Measurements from ENCODE around the gene ZNF628.

Gene ZNF628

DNA sequence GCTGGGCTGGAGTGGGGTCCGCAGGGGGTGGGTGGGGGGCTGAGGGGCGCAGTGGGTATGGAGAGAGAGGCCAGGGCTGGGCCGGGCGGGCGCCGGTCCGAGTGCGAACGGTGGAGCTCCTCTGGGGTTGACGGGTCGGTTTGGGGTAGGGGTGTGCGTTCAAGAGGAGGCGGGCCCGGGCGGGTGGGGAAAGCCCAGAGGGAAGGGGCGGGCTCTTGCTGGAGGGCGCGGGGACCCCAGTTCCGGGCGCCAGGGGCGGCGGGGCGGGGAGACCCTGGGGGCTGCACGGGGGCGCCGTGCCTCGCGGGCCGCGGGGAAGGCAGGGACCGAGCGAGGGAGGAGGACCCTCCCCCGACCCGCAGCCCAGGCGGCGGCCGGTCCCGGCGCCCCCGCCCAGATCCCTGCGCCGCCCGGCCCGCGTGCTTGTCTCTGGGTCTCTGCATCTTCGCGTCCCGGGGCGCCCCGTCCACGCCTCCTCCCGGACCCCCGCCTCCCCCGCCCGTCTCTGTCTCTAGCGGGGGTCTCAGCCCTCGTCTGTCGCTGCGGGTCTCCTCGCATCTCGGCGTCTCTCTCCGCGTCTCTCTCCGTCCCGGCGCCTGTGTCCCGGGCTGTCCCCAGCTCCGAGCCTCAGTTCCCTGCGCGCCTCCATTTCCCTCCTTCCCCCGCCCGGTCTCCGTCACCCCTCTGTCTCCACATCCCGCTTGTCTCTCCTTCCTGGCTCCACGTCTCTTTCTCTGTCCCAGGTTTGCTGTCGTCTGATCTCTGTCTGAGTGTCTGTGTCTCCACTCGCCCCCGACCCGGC, 25.1 kb upstream of the ZNF628 start:
- DNase-seq (ENCODE audit: low spot score), result no peak

DNA sequence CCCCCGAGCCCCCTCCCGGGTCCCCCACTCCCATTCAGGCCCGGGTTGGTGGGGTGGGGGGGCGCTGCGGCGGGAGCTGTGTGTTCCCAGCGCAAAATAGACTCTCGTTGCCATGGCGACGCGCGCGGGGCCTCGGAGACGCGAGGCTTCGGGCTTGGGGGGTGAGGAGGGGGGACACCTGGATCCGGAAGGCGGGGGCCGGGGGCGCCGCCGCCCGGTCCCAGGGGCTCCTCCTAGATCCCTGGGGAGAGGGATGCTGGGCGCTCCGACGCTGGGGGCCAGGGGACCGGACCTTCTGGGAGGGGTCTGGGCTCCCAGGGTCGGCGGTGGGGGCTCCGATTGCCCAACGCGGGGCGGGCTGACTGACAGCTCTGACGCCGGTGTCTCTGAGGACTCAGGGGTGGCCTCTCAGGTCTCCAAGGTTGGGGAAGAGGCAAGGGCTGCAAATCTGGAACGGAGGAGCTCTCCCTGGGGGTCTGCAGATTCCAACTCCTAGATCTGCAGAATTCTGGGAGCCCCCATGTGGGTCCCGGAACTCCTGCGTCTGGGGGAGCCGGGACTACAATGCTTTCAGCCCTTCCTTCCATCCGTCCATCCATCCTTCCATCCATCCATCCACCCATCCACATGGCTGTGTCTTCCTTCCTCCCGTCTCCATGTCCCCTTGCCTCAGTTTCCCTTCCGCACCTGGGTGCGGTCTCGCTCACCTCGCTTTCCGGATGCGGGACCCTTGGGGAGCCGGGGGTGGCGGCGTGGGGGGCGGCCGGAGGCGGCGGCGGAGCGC, 24.3 kb upstream of the ZNF628 start:
- DNase-seq (ENCODE audit: low spot score), result no peak

DNA sequence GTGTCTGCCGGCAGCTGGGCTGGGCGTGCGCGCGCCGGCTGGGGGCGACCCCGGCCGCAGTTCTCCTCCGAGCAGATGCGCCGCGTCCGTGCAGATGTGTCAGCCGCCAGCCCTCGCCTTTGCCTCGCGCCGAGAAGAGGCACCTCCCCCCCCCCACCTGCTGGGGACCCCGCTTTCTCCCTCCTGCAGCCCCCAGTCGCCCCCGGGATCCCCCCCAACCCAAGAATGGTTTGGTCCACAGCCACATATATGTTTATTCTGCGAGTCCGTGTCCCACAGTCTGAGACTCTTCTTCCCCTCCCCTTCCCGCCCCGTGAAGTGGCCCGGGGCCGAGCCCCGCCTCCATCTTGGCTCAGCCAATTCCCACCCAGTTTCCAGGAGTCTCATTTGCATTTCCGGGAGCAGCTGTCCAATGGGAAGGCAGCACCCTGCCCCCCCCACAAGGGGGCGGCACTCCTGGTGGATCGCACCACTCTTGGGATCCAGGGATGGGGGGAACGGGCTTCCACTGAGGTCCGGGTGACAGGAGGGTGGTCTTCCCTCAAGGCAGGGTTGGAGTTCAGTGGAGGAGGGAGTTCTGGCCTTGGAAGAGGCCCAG, 23.6 kb upstream of the ZNF628 start:
- DNase-seq (ENCODE audit: low spot score), result peak; percentile 70

DNA sequence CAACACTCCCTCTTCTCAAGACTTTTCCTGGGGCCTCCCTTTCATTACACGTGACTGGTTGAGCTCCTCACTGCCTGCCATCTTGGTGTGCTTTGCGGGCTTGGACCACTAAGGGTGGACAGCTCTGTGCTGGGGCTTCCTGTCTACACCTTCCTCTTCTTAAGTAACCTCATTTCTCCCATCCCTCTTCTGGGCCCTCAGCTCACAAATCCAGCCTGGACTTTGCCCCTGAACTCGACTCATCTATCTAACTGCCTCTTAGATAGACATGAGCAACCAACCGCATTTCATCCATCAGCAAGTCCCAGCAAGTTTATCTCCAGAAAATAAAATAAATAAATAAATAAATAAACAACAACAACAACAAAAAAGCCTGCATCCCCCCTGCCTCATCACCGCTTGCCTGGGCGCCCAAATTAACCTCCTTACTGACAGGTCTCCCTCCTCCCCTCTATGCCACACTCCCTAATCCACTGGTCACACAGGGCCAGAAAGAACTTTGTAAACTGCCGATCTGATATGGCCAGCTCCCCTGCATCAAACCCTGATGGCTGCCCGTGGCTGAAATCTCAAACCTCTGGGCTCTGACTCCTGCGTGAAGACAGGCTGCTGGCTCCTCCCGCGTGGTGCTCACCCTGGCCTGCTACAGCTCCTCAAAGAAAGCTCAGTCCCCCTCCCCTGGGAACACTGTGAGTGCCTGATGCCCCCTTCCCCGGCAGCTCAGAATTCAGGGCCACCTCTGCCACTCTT, 22.7 kb upstream of the ZNF628 start:
- DNase-seq (ENCODE audit: low spot score), result no peak

DNA sequence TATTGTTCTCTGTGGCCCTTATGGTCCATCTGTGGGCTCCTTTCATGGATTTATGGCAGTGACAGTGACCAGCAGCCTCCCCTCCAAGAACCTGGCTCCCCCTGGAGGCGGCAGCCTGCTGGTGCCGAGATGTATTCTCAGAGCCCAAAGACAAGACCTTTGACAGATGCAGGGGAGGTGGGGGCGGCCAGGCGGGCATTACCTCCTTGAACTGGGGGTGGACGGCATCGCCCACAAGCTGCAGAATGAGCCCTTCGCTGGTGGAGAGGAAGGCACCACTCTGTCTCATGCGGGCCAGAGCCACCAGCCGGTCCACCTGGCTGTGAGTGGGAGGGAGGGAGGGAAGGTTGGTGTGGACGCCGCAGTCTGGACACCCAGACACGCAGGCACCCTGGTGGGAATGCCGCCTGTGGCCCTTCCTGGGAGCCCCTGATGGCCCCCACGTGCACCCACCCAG, 21.6 kb upstream of the ZNF628 start:
- peak; percentile 65 for DNase-seq (ENCODE audit: low spot score)

DNA sequence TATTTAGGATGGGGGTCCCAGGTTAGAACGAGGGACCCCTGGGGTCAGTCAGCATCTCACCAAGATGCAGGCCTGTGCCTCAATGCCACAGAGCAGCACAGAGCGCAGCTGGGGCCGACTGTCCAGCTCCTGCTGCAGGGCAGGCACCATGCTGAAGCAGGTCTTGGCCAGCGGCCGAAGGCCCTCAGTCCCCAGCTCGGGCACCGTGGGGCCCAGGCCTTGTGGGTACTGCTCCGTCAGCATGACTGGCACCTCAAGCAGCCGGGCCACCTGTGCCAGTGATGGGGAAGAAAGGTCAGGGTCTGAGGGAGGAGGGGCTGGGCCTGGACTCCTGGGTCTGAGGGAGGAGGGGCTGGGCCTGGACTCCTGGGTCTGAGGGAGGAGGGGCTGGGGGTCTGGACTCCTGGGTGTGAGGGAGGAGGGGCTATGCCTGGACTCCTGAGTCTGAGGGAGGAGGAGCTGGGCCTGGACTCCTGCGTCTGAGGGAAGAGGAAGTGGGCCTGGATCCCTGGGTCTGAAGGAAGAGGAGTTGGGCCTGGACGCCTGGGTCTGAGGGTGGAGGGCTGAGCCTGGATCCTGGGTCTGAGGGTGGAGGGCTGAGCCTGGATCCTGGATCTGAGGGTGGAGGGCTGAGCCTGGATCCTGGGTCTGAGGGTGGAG, 20.7 kb upstream of the ZNF628 start:
- DNase-seq (ENCODE audit: low spot score), result no peak

DNA sequence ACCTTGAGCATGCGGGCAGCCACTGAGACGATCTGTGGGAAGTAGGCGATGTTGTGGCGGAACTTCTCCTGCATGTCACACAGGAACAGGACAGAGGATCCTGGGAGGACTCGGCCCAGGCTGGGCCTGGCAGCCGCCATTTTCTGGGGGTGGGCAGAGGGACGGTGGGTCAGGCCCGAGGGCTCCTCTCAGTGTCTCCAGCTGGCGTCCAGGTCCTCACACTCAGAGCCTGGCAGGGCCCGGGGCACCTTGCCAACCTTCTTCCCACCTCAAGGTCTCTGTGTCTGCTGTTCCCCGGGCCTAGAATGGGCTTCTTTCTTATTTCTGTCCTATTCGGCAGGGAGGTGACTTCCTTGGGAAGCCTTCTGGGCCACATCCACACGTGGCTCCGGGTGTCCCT, 20.1 kb upstream of the ZNF628 start:
- no peak for DNase-seq (ENCODE audit: low spot score)

DNA sequence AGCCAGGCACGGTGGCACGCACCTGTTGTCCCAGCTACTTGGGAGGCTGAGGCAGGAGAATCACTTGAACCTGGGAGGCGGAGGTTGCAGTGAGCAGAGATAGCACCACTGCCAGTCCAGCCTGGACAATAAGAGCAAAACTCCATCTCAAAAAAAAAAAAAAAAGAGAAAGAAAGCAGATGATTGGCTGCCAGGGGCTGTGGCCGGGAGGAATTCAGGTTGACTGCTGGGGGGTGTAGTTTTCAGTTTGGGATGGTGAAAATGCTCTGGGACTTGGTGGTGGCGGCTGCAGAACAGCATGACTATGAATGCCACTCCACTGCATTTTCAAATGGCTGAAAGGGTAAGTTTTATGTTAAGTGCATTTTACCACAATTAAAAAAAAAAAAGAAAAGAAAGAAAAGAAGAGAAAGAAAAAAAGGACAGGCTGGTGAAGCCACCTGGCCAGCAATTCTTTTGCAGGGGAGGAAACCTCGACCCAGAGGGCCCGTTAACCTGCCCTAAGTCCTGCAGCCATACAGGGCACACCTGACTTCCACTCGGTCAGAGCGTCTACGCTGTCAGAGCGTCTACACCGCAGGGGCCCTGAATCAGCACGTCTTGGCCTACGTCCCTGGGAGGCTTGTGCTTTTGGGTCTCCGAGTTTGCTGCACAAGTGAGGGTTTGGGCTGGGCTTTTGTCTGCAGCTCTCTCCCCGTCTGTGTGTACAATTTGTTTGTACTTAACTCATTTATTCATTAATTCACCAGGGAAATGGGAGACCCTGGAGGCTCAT, 18.5 kb upstream of the ZNF628 start:
- DNase-seq (ENCODE audit: low spot score), result no peak

DNA sequence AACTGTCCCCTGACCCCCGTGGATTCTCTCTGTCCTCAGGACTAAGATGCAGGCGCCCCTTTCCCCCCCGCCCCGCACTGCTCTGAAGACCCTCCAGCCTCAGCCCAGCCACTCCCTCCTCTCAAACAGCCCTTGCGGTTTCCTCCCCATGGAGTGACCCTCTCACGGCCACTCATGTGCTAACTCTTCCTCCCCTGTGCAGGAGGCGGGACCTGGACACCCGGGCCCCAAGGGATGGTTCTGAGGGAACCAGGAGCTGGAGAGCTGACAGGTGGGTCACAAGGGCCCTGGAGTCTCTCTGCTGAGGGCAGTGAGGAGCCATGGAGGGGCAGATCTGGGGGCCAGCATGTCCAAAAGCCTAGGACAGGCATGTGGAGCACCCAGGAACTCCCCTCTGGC, 16.9 kb upstream of the ZNF628 start:
- DNase-seq (ENCODE audit: low spot score), result no peak

DNA sequence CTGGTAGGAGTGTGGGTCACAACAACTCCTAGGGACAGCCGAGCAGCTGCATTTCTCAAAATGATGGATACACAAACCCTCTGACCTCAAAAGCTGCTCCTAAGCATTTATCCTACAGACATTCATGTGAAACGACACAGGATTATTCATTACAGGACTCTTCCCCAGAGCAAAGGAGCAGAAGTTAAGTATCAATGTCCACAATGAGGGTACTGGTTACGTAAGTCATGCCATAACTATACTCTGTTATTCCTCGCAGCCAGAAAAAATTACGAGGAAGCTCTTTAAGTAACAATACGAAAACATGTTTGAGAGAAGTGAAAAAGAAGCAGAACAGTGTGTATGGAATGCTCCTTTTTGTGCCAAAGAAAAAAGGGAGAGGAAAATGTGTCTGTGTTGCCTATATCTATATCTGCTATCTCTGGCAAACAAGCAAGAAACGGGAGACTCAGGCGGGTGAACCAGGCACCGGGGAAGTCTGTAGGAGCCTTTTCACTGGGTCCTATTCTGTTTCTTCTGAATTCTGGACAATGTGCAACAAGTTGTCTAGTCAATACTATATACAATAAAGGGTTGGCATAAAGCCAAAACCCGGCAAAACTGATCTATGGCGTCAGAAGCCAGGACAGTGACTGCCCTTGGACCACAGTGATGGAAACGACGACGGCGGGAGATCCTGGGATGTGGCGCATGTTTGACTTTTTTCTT, 16.3 kb upstream of the ZNF628 start:
- peak; percentile 35 for DNase-seq (ENCODE audit: low spot score)

DNA sequence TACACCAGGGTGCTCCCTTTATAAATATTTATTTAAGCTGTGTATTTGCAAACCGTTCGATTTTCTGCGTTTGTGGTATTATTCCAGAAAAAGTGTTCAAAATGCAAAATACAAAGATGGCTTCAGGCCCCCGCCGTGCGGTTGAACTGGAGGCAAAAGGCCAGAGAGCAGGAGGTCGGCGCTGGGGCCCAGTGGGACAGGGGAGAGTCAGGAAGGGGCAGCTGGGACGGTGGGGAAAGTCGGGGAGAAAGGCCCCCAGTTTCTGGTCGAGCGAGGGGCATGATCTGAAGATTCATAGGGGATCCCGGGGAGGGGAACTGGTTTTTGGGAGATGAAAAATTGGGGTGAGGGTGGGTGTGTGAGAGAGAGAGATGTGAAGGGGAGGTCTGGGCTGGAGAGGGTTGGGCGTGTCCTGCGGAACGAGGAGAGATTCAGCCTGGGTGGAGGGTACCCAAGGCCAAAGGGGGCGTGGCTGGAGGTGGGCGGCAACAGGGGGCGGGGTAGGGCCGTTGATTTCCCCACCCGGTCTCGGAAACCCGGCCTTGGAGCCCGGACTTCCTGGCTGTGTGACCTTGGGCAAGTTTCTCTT, 15.7 kb upstream of the ZNF628 start:
- peak; percentile 78 for DNase-seq (ENCODE audit: low spot score)

DNA sequence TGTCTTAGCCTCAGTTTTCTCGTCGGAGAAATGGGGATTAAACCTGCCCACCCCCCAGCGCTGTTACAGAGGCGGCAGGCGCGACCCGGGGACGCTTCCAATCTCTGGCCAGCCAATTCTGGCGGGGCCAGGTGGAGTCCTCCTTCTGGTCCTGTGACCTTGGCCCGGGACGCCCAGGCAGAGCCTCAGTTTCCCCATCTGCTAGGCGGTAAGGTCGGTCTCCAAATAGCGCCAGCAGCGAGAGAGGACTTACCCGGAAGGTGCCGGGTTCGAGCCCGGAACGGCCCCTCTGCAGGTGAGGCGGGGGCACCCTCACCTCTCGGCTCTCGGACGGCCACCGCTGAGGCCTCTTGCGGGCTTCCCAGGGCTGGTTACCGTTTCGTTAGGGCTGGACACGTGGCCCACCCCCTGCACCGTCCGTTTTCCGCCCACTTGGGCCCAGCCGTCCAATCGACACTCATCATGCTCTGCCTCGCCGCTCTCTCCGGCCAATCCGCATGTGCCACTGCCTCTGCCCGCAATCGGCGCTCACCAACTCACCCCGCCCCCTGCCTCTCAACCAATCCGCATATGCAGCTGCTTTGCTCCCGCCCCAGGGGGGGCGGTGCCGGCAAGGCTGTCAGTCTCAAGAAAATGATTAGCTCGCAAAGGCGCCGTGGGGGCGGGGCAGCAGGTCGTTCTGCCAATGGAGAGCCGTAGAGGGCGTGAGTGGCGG, 15.0 kb upstream of the ZNF628 start, which contains the start of gene ISOC2:
Gene ISOC2, minus strand, starts transcription at position 384 of the 715 bp plus-strand sequence. CDS start 5,156 bp downstream, outside the sequence.
- peak; percentile 99 for DNase-seq (ENCODE audit: low spot score)

DNA sequence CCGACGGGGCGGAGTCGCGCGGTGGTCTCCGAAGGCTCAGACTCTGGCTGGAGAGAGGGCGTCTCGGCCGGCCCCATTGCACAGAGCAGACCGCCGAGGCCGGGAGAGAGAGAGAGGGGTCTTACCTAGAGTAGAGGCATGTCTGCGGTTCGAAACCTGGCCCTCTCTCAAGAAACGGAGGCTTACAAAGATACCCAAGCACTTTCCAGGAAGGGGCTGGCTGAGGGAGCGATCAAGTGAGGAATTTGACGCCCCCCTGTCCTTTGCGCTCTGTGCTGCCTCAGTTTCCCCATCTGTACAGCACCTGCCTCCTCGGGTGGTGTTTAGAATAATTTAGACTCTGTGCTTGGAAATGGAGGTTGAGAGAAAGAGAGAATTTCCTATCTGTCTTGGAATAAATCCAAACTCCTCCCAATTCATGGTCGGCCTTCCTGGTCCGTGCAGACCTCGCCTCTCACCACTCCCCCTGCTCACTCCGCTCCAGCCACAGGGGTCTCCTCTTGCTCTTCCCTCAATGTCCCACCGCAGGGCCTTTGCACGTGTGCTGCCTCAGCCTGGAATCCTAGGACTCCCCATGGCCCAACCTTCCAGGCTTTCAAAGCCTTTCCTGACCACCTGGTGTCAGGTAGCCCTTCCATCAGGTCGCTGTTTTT, 14.3 kb upstream of the ZNF628 start:
- peak; percentile 78 for DNase-seq (ENCODE audit: low spot score)

DNA sequence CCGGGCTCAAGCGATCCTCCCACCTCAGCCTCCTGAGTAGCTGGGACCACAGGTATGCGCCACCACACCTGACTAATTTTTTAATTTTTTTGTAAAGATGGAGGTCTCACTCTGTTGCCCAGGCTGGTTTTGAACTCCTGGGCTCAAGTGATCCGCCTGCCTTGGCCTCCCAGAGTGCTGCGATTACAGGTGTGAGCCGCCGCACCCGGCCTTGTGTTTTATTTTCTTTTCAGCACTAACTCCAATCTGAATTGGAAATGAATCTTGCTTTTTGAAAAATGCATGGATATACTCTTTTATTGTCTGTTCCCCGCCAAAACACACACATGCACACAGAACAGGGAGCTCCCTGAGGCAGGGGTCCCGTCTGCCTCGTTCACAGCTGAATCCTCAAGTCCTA, 13.7 kb upstream of the ZNF628 start:
- DNase-seq (ENCODE audit: low spot score), result no peak

DNA sequence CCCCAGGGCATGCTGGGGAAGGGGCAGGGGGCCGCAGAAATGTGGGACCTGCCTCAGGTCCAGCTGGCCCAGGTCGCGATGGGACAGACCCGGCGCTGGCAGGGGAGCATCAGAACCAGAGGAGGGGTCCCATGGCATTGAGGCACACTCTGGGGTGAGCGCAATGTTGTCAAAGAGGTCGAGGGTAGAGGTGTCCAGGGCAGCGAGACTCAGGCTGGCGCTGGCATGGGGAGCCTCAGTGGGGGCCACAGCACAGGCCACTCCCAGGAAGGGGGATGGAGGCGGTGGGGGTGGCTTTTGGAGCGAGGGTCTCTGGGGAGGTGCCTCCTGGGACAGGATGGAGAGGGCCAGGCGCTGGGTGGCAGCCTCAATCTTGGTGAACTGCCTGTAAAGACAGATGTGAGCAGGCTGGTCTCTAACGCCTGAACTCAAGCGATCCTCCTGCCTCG, 12.8 kb upstream of the ZNF628 start:
- no peak for DNase-seq (ENCODE audit: low spot score)

DNA sequence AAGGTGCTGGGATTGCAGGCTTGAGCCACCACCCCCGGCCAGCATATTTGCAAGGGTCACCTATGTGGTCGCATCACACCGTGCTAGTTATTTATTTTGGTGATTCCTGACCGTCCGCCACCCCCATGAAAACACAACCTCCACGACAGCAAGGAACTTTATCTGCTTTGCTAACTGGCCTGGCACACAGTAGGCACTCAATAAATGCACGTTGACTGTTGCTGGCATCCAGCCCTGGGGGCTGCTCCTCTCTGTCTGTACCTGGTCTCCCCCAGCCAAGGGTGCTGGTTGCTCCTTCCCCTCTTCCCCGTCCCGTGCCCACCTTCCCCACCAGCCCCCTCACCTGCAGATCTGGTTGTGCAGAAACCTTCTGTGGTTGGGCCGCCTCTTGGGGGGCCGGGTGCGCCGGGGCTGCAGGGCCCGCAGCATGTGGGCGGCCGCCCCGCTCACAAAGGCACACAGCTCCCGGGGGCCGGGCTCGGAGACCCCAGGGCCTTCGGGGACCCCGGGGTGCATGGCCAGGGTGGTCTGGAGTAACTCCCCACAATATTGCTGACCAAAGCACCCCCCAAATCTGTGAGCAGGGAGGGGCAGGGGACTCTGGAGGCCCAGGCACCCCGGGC, 12.3 kb upstream of the ZNF628 start:
- no peak for DNase-seq (ENCODE audit: low spot score)

DNA sequence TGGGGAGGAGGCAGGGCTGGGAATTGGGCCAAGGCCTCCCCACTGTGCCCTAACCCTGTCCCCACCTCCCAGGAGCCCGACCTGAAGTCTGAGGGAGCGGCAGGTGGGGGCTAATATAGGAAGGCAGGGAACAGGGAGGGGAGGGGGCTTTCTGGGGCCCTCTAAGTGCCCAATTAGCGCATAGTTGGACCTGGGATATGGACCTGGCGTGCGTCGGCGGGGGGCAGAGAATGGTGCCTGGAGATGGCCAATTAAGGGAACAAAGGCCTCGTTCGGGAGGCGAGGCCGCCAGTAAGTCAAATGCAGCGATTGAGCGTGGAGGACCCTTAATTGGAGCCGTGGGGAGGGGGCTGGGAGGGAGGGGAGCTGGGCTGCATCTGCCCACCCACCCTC, 11.8 kb upstream of the ZNF628 start, which contains the start of gene C19orf85:
Gene C19orf85, minus strand, starts transcription at position 90 of the 393 bp plus-strand sequence. CDS start 197 bp downstream, outside the sequence.
- DNase-seq (ENCODE audit: low spot score), result no peak

Measured in hematopoietic multipotent progenitor cell treated with erythropoietin and hydrocortisone succinate and interleukin-3 and kit ligand, for 17 days (in vitro differentiated cells).